HG03280 (cell line): ENCODE data around the gene SLA2.
A peak's percentile ranks its signal among the peaks of the same experiment; 100 is the strongest.
"Not testable (repeated sequence)": the region's sequence is repeated elsewhere in the genome, so short reads cannot be mapped to it uniquely, and the experiment has no call there.

Experiments used
- ATAC-seq: cut with Tn5 transposase; IDR thresholded peaks from one replicate; pipeline ENCODE4 v1.9.1; 2021; ENCODE audit warnings: mild to moderate bottlenecking, moderate library complexity; ENCODE audit not compliant: unreplicated experiment

The SLA2 gene

GRCh38 chr20:36611625-36612024 is 34.4 kb downstream of the SLA2 start:
- ATAC-seq, result no peak

- not testable (repeated sequence) for ATAC-seq
Observed at GRCh38 chr20:36608388-36608728, 37.6 kb downstream of the SLA2 start.

DNA sequence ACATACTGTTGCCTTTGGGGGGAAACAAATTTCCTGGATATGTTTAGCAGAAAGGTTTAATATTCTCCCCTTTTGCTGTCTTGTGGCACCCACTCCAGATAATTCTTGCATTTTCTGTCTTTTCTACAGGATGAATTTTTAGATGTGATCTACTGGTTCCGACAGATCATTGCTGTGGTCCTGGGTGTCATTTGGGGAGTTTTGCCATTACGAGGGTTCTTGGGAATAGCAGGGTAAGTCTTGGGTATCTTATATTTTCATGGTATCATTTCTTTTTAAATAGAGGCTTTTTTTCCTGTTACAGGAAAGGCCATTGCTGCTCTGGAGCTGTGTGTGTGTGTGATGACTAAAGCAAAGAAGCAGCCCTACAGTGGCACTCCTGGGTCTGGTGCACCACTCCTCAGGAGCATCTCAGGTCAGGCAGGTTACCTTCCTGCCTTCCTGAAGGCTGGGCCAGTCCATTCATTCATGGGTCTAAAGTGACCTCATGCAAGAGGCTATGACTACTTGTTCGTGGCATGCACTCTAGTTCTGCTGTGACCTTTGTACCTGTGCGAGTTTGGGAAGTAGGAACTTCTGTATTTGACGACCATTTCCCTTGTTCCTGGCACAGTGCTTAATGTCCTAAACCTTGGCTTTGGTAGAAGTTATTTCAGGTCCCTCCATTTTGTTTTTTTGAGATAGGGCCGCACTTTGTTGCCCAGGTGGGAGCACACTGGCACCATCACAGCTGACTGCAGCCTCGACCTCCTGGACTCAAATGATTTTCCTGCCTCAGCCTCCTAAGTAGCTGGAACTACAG is 38.2 kb downstream of the SLA2 start:
- no peak for ATAC-seq

- ATAC-seq, result peak; percentile 7
Observed at GRCh38 chr20:36606158-36607066, 39.6 kb downstream of the SLA2 start.

DNA sequence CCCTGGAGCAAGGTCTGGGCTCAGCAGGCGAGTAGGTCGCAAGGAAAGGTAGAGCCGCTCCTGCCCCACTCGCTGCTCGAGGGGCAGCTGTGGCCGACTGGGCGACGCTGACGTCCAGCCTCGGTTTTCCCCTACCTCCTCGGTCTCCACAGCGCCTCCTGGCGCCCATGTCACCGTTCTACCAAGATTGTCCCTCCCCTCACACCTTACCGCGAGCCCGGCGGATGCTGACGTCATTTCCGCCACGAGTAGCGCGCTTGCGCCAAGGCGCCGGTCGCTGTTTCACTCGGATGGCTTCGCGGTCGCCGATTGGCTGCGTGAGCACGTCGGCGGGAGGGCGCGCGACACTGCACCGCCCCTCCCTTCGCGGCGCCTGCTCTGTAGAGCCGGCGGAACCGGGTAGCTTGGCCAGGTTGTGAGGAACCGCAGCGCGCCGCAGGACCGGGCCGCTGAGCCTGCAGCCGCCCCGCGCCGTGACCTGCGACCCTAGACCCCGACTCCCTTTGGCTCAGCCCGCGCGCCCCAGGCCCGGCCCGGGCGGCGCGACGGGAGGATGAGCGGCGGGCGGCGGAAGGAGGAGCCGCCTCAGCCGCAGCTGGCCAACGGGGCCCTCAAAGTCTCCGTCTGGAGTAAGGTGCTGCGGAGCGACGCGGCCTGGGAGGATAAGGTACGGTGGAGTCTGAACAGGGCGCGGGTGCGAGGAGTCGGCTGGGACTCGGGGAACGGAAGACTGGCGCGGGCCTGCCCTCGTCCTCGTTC is 40.4 kb downstream of the SLA2 start, which contains the start of gene RAB5IF:
Gene RAB5IF, plus strand, starts transcription at position 381 of the 759 bp plus-strand sequence. Its CDS starts 173 bp downstream, at position 554.
- peak; percentile 86 for ATAC-seq

DNA sequence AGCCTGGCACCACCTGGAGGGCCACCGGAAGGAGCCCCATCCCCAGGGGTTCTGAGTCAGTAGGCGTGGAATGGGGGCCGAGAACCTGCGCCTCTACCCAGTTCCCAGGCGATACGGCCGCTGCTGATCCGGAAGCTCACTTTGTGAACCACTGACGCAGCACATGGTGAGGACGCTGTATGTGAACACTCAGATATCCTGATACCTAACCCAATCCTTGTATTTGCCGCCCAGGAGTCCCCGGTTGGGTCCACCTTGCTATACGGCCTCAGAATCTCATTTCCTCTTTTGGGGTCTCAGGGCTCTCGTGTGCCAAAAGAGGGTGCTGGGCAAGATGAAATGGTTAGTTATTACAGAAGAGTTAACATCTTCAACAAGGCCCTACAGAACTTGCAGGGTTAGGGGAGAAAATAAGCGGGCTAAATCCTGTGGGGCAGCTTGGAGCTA is 41.0 kb downstream of the SLA2 start:
- ATAC-seq, result peak; percentile 29

DNA sequence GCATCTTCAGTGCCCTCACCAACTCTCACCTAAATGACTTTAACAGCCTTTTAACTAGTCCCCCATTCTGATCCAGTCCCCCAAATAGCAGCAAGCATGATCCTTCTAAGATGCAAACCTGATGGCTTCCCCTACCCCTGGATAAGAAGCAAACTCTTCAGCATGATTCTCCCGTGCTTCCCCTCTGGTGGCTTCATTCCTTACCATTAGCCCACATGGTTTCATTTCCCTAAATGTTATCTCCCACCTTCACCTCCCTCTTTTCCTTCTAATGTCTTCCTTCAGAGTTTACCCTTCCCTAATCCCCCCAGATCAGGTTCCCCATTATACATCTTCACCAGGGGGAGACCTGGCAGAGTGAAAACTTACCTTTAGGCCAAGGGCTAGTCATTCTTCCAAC is 44.5 kb downstream of the SLA2 start:
- ATAC-seq, result no peak

DNA sequence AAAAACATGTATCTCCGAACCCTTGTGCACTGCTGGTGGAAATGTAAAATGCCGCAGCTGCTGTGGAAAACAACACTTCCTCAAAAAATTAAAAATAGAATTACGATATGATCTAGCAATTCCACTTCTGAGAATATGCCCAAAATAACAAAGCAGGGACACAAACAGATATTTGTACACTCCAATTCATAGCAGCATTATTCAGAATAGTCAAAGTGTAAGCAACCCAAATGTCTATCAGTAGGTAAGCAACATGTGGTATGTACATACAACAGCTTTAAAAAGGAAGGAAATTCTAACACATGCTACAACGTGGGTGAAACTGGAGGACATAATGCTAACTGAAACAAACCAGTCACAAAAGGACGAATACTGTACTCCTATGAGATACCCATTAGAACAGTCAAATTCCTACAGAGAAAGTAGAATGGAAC is 46.1 kb downstream of the SLA2 start:
- no peak for ATAC-seq

DNA sequence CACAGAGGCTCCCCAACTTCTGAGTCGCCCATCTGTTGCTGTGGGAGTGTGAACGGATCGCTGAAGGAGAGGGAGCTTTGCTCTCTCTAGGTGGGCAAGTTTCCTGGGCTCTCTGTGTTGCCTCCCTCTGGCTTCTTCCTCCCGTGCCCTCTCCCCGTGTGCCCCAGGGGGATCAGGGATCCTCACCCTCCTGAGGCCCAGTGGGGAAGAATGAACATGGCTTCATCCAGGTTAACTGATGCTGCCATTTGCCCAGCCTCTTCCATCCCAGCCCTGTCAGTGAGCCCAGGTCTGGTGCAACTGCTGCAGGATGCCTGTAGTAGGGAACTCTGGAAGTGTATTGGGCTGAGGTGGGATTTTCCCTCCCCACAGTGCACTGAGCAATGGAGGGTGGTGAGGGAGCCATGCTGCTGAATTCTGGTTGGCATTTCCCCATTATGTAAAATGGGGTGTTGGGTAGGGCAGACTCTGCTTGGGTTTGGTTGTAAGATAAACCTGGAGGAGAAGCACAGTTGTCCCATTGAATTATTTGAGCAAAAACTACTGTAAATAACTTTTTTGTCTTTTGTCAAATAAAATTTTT is 52.6 kb downstream of the SLA2 start:
- ATAC-seq, result no peak

DNA sequence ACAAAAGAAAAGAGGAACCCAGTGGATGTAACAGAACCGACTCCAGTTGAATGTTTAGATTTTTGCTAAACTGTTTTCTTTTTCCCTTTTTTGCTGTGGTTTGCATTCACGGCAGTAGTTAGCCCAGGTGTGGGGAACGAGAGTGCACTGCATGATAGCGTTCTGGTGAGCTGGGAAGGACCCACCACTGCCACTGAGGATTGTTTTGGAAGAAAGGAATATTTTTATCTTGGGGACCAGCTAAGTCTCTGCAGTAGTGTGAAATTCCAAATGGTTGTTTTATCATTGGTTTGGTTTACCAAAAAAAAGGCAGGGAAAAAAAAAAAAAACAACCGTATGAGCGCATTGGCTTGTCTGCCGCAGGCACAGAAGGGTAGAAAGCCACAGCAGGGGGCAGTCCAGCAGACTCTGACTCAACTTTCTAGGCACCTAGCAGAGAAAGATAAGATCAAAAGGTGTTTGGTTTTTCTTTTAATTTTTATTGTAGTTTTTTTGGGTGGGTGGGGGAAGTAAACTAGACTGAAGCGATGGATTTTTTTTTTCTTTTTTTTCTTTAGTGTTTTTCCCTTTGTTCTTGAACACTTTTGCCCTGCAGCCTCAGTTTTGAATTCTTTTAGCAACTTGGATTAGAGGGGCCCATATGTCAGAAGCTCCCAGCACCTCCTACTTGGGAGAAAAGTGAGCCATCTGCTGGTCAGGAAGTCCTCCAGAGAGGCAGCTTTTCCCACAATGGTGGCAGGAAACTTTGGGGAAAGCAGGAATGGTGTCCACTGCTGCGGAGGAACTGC is 53.9 kb downstream of the SLA2 start:
- no peak for ATAC-seq

GRCh38 chr20:36591281-36591680 is 54.7 kb downstream of the SLA2 start:
- ATAC-seq, result no peak

DNA sequence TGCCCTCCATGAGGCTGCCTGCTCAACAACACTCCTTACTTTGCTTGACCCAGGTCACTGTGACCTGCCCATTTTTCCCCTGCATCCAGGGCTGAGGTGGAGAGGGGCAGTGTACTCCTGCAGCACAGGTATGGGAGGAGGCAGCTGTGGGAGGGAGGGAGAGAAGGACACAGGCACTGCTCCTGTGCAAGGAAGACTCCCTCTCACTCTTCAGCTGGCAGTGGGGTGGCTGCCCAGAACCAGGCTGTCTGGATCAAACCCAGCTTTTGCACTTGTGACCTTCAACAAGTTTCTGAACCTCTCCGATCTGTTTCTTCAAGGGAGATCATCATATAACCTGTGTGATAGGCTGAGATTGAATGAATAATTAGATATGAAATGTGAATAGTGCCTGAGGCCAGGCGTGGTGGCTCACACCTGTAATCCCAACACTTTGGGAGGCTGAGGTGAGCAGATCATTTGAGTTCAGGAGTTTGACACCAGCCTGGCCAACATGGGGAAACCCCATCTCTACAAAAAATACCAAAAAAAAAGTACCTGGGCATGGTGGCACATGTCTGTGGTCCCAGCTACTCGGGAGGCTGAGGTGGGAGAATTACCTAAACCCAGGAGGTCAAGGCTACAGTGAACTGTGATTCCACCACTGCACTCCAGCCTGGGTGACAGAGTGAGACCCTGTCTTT is 58.5 kb downstream of the SLA2 start:
- ATAC-seq, result no peak

- no peak for ATAC-seq
Observed at GRCh38 chr20:36585410-36586125, 60.4 kb downstream of the SLA2 start.

- no peak for ATAC-seq
Observed at GRCh38 chr20:36584018-36584481, 61.9 kb downstream of the SLA2 start.

- ATAC-seq, result no peak
Observed at GRCh38 chr20:36582821-36583220, 63.2 kb downstream of the SLA2 start.

- no peak for ATAC-seq
Observed at GRCh38 chr20:36582322-36582721, 63.7 kb downstream of the SLA2 start.

- ATAC-seq, result no peak
Observed at GRCh38 chr20:36579996-36580545, 65.9 kb downstream of the SLA2 start.

DNA sequence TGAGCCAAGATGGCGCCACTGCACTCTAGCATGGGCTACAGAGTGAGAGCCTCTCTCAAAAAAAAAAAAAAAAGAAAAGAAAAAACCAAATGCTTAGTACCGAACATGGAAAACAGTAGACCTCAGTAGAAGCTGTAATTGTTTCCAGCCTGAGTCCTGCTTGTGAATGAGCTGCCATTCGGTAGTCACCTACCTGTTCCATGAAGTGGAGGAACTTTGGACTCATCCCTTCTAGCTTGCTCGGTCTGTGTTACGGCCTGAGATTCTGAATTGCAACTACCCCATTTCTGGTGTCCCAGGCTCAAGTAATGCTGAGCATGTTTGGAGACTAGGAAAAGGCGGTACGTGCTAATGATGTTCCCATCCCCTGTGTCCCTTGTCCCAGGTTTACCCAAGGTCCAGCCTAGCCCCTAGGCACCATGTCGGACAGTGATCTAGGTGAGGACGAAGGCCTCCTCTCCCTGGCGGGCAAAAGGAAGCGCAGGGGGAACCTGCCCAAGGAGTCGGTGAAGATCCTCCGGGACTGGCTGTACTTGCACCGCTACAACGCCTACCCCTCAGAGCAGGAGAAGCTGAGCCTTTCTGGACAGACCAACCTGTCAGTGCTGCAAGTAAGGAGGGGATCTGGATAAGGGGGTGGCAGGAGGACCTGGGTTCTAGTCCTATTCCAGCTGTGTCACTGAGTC is 67.5 kb downstream of the SLA2 start:
- no peak for ATAC-seq
